Measurements from ENCODE around the gene RAF1. TPM values are rescaled to one million over a fixed set of nuclear protein-coding genes. Genes with fewer than 3 reads are reported as not detected.

The RAF1 gene
- total and polyA plus RNA-seq, 2 donors (not counting 1 experiment from before 2014, with no cell fraction given) = 134 to 258 TPM

- Histone ChIP-seq H3K36me3 (ENCODE audit: control insufficient read depth, insufficient read depth, low read length) (peaks cover 27% of the 10 kb centered on the region), H3K79me2 (ENCODE audit: control insufficient read depth, insufficient read depth, low read length) (peaks cover 41% of the 10 kb centered on the region)
Observed at GRCh38 chr3:12569836-12570235, 94.1 kb downstream of the RAF1 start.

GRCh38 chr3:12568747-12569146 is 95.2 kb downstream of the RAF1 start:
- Histone ChIP-seq H3K27me3 (ENCODE audit: control insufficient read depth, insufficient read depth, low read length) (no peaks in the 10 kb centered on the region), H3K79me2 (ENCODE audit: control insufficient read depth, insufficient read depth, low read length) (peaks cover 50% of the 10 kb centered on the region), H3K4me2 (ENCODE audit: extremely low read depth, insufficient read depth, low read length) (no peak overlapping the region), H3K27ac (ENCODE audit: insufficient read depth, low read length) (no peak overlapping the region), H2AFZ (ENCODE audit: low read length) (no peak overlapping the region), H3K36me3 (ENCODE audit: control insufficient read depth, insufficient read depth, low read length) (peaks cover 20% of the 10 kb centered on the region), H3K9ac (ENCODE audit: insufficient read depth, low read length) (no peak overlapping the region), H3K9me3 (ENCODE audit: control insufficient read depth, insufficient read depth, low read depth, low read length) (no peaks in the 10 kb centered on the region), H4K20me1 (ENCODE audit: control insufficient read depth, extremely low read depth, insufficient read depth, low read length) (no peaks in the 10 kb centered on the region), H3K4me3 (replicated peaks in 1 of 4; ENCODE audit: control extremely low read depth in 1 of 4, insufficient read depth in 1 of 4, low read depth in 3 of 4, low read length in 4 of 4) (no peak overlapping the region), H3K4me1 (ENCODE audit: control insufficient read depth, extremely low read depth, insufficient read depth, low read length) (no peaks in the 10 kb centered on the region)
- no peak for TF ChIP-seq CTCF (conservative IDR thresholded peaks at IDR 0.05 in 1 of 2, IDR thresholded peaks at IDR 0.05 in 1 of 2; ENCODE audit: low read depth in 1 of 2, low read length in 2 of 2)
- TF ChIP-seq EZH2 (IDR thresholded peaks at IDR 0.05; ENCODE audit: low read length, missing control alignments) = no peak
- no peak for DNase-seq (ENCODE audit: low read depth in 2 of 2)

More at GRCh38 chr3:12569836-12570235, 94.1 kb downstream of the RAF1 start:
- H3K4me2 ChIP-seq (ENCODE audit: extremely low read depth, insufficient read depth, low read length) = no peak overlapping the region
- H4K20me1 ChIP-seq (ENCODE audit: control insufficient read depth, extremely low read depth, insufficient read depth, low read length) = no peaks in the 10 kb centered on the region
- H3K27ac ChIP-seq (ENCODE audit: insufficient read depth, low read length) = no peak overlapping the region
- TF ChIP-seq CTCF (conservative IDR thresholded peaks at IDR 0.05 in 1 of 2, IDR thresholded peaks at IDR 0.05 in 1 of 2; ENCODE audit: low read depth in 1 of 2, low read length in 2 of 2) (no peak), EZH2 (IDR thresholded peaks at IDR 0.05; ENCODE audit: low read length, missing control alignments) (no peak)
- no peak overlapping the region for H3K9ac ChIP-seq (ENCODE audit: insufficient read depth, low read length)
- H3K27me3 ChIP-seq (ENCODE audit: control insufficient read depth, insufficient read depth, low read length) = no peaks in the 10 kb centered on the region
- no peak overlapping the region for H2AFZ ChIP-seq (ENCODE audit: low read length)
- H3K4me3 ChIP-seq (replicated peaks in 1 of 4; ENCODE audit: control extremely low read depth in 1 of 4, insufficient read depth in 1 of 4, low read depth in 3 of 4, low read length in 4 of 4) = no peak overlapping the region
- H3K9me3 ChIP-seq (ENCODE audit: control insufficient read depth, insufficient read depth, low read depth, low read length) = no peaks in the 10 kb centered on the region
- H3K4me1 ChIP-seq (ENCODE audit: control insufficient read depth, extremely low read depth, insufficient read depth, low read length) = peaks cover 5% of the 10 kb centered on the region
- DNase-seq (ENCODE audit: low read depth in 2 of 2) = no peak

GRCh38 chr3:12566976-12567375 is 96.9 kb downstream of the RAF1 start:
- no peaks in the 10 kb centered on the region for H3K27me3 ChIP-seq (ENCODE audit: control insufficient read depth, insufficient read depth, low read length)
- no peak overlapping the region for H3K27ac ChIP-seq (ENCODE audit: insufficient read depth, low read length)
- DNase-seq (ENCODE audit: low read depth in 2 of 2) = no peak
- H3K4me2 ChIP-seq (ENCODE audit: extremely low read depth, insufficient read depth, low read length) = no peak overlapping the region
- no peak overlapping the region for H3K9ac ChIP-seq (ENCODE audit: insufficient read depth, low read length)
- no peaks in the 10 kb centered on the region for H3K9me3 ChIP-seq (ENCODE audit: control insufficient read depth, insufficient read depth, low read depth, low read length)
- no peaks in the 10 kb centered on the region for H4K20me1 ChIP-seq (ENCODE audit: control insufficient read depth, extremely low read depth, insufficient read depth, low read length)
- H3K4me3 ChIP-seq (replicated peaks in 1 of 4; ENCODE audit: control extremely low read depth in 1 of 4, insufficient read depth in 1 of 4, low read depth in 3 of 4, low read length in 4 of 4) = no peak overlapping the region
- H3K36me3 ChIP-seq (ENCODE audit: control insufficient read depth, insufficient read depth, low read length) = peaks cover 13% of the 10 kb centered on the region
- no peak overlapping the region for H2AFZ ChIP-seq (ENCODE audit: low read length)
- H3K4me1 ChIP-seq (ENCODE audit: control insufficient read depth, extremely low read depth, insufficient read depth, low read length) = peaks cover 4% of the 10 kb centered on the region
- TF ChIP-seq CTCF (conservative IDR thresholded peaks at IDR 0.05 in 1 of 2, IDR thresholded peaks at IDR 0.05 in 1 of 2; ENCODE audit: low read depth in 1 of 2, low read length in 2 of 2) = no peak
- no peak for TF ChIP-seq EZH2 (IDR thresholded peaks at IDR 0.05; ENCODE audit: low read length, missing control alignments)
- peaks cover 65% of the 10 kb centered on the region for H3K79me2 ChIP-seq (ENCODE audit: control insufficient read depth, insufficient read depth, low read length)

Measured in fibroblast of lung (primary cell).